Aorta (tissue), 5 donors: ENCODE data around the gene VARS2. TPM values are rescaled to one million over a fixed set of nuclear protein-coding genes. Genes with fewer than 3 reads are reported as not detected.
A peak's percentile ranks its signal among the peaks of the same experiment; 100 is the strongest.

Experiments
- ATAC-seq: fragments of 200-7000 bp; cut with Tn5 transposase; one replicate; pipeline ENCODE4 v1.9.1; 2022; ENCODE audit warnings: moderate library complexity; ENCODE audit not compliant: low FRiP score
- DNase-seq, 2 donors: peaks; one replicate each; pipeline ENCODE4 v3.0.0-alpha.2; 2020
- H3K27ac ChIP-seq, 2 donors: one replicate each; pipeline ENCODE4 v1.5.1; 2013; ENCODE audit warnings: low read length in 2 of 2, mild to moderate bottlenecking in 2 of 2, moderate library complexity in 2 of 2, control low read depth in 1 of 2, inconsistent platforms in 1 of 2, low read depth in 1 of 2
- H3K27me3 ChIP-seq, 2 donors: one replicate each; pipeline ENCODE4 v1.6.1; 2013; ENCODE audit warnings: control low read depth in 1 of 2, low read length in 1 of 2, mild to moderate bottlenecking in 1 of 2, moderate library complexity in 1 of 2; ENCODE audit not compliant: insufficient read depth in 2 of 2, control insufficient read depth in 1 of 2
- H3K36me3 ChIP-seq, 2 donors: one replicate each; pipeline ENCODE4 v1.6.1; 2013; ENCODE audit warnings: control low read depth in 1 of 2, low read length in 1 of 2, mild to moderate bottlenecking in 1 of 2; ENCODE audit not compliant: insufficient read depth in 2 of 2, control insufficient read depth in 1 of 2
- H3K4me1 ChIP-seq, 2 donors: one replicate each; pipeline ENCODE4 v1.6.1; 2013; ENCODE audit warnings: low read length in 2 of 2, control low read depth in 1 of 2, mild to moderate bottlenecking in 1 of 2, moderate library complexity in 1 of 2; ENCODE audit not compliant: insufficient read depth in 2 of 2, control insufficient read depth in 1 of 2
- H3K4me3 ChIP-seq, 2 donors: one replicate each; pipeline ENCODE4 v1.5.1; 2013; ENCODE audit warnings: low read length in 2 of 2, control low read depth in 1 of 2, mild to moderate bottlenecking in 1 of 2
- H3K9me3 ChIP-seq: one replicate; pipeline ENCODE4 v1.6.1; 2013; ENCODE audit warnings: mild to moderate bottlenecking, low read length; ENCODE audit not compliant: control insufficient read depth
- WGBS, 2 donors: extraction: QIAGEN DNeasy Blood & Tissue Kit; methylation state at CpG; one replicate each; pipeline ENCODE4 v1.1.7; 2013; 5-methylcytosine and 5-hydroxymethylcytosine counted together
- intact Hi-C, 2 donors: fragments of 100-400 bp; cut with DNase I; formaldehyde crosslinking; loops; one replicate each; pipeline versions ENCODE4 v1.14.2 to v1.15.0; 2022
- polyA plus RNA-seq, 2 donors: library from polyadenylated mRNA; stranded (reverse); fragments of 200-250 nt; gene quantifications; one replicate each; pipeline ENCODE4 v1.2.3, GENCODE V29; 2013
- total RNA-seq, 2 donors: library from RNA; stranded (reverse); fragmentation: NEBNext Ultra II Directional; extraction: Animal tissue kit (Norgen Biotek cat#: 25700); gene quantifications; one replicate each; pipeline ENCODE4 v1.2.1, GENCODE V29; 2021
- donor health status: healthy with polysubstance abuse.
- donor health status: Bipolar disorder and iron deficiency.
- donor health status: DM: no; HTN: no; CAD: no.
- donor health status: DM: no; HTN: no; CAD: no.
- donor health status: DM: yes; HTN: yes; CAD: no.

VARS2 gene
- total and polyA plus RNA-seq, 4 donors = 9.6 to 65.7 (median 17.5) TPM

DNA sequence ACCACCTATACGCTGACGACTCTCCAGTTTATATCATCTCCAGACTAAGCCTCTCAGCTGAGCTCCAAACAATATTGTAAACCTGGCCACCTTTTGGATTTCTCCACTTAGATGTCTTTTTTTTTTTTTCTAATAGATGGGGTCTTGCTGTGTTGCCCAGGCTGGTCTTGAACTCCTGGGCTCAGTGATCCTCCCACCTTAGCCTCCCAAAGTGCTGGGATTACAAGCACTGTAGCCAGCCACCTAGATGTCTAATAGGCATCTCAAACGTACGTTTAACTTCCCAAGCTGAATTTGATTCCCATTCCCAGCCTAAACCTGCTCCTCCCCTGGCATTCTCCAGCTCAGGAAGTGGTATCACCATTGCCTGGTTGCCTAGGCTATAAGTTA lies 24.5 kb upstream of the VARS2 start:
- Histone ChIP-seq H3K4me3 (no peak overlapping the region), H3K36me3 (peaks cover 0 to 3% of the 10 kb centered on the region in 2 donors), H3K27me3 (no peaks in the 10 kb centered on the region), H3K4me1 (no peaks in the 10 kb centered on the region), H3K9me3 (no peaks in the 10 kb centered on the region), H3K27ac (no peak overlapping the region)
- intact Hi-C loops = no loop called here
- DNase-seq (no peak), ATAC-seq (no peak)
- 68 to 79% methylated on average over 4 of the region's 4 CpGs for WGBS, 2 donors

DNA sequence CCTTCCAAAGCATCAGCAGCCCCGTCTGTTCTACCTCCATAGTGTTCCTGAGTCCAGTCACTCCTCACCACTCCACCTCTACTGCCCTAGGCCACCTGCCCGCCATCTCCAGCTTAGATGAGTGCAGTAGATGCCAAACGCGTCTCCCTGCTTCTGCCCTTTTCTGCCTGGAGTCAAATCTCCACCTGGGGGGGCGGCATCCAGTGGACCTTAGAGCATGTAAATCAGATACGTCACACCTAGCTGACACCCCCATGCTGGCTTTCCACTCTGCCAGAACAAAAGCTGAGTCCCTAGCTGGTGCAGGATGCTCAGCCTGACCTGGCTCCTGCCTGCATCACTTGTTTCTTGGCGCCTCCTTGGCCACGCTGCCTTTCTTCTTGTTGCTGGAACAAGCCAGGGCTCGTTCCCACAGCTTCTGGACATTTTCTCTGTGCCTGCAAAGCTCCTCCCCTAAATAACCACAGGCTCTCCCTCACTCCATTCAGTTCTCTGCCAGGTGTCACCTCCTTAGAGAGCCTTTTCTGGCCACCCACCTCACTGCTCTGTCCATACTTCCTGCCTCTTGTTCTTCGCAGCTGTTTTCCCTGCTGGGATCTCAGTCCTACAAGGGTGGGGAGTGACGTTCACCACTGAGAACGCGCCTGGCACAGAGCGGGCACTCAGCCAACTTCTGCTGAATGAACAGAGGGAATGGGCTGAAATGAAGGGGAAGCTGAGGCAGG lies 24.0 kb upstream of the VARS2 start:
- H3K4me3 ChIP-seq = no peak overlapping the region
- WGBS, 2 donors = 64 to 70% methylated on average over 14 of the region's 14 CpGs
- DNase-seq (peak in 1 of 2 donors; percentile 55), ATAC-seq (no peak)
- no peaks in the 10 kb centered on the region for H3K9me3 ChIP-seq
- no peaks in the 10 kb centered on the region for H3K27me3 ChIP-seq
- no peaks in the 10 kb centered on the region for H3K4me1 ChIP-seq
- H3K27ac ChIP-seq = no peak overlapping the region
- peaks cover 0 to 4% of the 10 kb centered on the region in 2 donors for H3K36me3 ChIP-seq
- intact Hi-C loops = no loop called here

DNA sequence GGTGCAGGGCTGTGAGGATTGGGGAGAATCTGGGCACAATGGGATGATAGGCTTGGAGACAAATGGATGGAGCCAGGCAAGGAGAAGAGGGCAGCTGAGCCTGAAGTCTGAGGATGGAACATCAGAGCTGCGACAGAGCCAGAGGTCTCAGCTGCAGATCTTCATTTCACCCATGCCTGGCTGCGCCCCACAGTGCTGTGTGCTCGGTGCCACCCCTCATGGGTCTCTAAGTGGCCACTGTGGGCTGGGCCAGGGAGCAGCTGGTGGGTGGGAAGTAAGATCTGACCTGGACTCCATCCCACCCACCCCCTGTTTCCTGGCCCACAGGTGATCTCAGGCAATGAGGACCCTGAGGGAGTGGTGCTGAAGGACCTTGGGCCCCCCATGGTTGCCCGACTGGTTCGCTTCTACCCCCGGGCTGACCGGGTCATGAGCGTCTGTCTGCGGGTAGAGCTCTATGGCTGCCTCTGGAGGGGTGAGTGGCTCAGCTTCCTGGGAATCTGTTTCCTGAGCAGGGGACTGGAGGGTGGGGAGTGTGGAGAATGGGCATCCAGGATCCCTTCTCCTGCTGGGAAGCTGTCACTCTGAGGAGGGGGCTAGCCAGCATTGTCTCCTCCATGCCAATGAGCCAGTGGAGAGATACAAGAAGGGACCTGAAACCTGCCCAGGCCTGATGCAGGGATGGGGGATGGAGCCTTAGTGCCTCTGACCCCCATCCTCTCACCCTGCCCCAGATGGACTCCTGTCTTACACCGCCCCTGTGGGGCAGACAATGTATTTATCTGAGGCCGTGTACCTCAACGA lies 23.2 kb upstream of the VARS2 start:
- peak in 1 of 2 donors; percentile 55 for DNase-seq
- intact Hi-C loops = no loop called here
- no peaks in the 10 kb centered on the region for H3K4me1 ChIP-seq
- peaks cover 0 to 4% of the 10 kb centered on the region in 2 donors for H3K36me3 ChIP-seq
- no peaks in the 10 kb centered on the region for H3K27me3 ChIP-seq
- no peak overlapping the region for H3K4me3 ChIP-seq
- no peak for ATAC-seq
- WGBS, 2 donors = 87% methylated on average over 12 of the region's 12 CpGs
- H3K9me3 ChIP-seq = no peaks in the 10 kb centered on the region
- no peak overlapping the region for H3K27ac ChIP-seq

DNA sequence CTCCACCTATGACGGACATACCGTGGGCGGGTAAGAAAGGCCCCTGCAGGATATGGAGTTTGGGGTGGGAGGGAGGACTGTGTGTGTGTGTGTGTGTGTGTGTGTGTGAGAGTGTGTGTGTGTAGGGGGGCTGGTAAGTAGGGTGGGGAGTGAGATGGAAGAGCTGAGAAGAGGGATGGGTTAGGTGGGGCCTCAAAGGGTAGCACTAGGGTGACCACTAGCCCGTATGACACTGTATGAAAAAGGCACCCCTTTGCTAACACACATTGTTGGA lies 22.7 kb upstream of the VARS2 start:
- Histone ChIP-seq H3K27ac (no peak overlapping the region), H3K4me3 (no peak overlapping the region), H3K4me1 (no peaks in the 10 kb centered on the region), H3K36me3 (peaks cover 0 to 4% of the 10 kb centered on the region in 2 donors), H3K9me3 (no peaks in the 10 kb centered on the region), H3K27me3 (no peaks in the 10 kb centered on the region)
- WGBS, 2 donors = 84 to 93% methylated on average over 4 of the region's 4 CpGs
- intact Hi-C loops = no loop called here
- no peak for ATAC-seq
- DNase-seq = no peak

DNA sequence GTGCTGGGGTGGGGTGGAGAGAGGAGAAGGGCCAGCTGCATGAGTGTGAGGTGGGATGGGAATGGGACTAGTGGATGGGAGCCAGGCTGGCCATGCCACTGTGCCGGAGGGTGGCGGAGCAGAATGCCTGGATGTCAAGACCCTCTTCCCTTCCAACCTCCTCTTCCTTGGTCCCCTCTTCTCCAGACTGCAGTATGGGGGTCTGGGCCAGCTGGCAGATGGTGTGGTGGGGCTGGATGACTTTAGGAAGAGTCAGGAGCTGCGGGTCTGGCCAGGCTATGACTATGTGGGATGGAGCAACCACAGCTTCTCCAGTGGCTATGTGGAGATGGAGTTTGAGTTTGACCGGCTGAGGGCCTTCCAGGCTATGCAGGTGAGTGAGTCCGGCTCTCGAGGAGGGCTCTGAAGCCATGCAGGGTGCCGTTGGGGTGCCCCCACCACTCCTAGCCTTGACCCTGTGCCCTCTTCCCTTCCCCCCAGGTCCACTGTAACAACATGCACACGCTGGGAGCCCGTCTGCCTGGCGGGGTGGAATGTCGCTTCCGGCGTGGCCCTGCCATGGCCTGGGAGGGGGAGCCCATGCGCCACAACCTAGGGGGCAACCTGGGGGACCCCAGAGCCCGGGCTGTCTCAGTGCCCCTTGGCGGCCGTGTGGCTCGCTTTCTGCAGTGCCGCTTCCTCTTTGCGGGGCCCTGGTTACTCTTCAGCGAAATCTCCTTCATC lies 22.1 kb upstream of the VARS2 start:
- WGBS, 2 donors = 90 to 92% methylated on average over 21 of the region's 21 CpGs
- H3K4me1 ChIP-seq = no peaks in the 10 kb centered on the region
- DNase-seq (peak in 1 of 2 donors; percentile 71), ATAC-seq (no peak)
- no peak overlapping the region for H3K27ac ChIP-seq
- no peaks in the 10 kb centered on the region for H3K27me3 ChIP-seq
- peaks cover 0 to 4% of the 10 kb centered on the region in 2 donors for H3K36me3 ChIP-seq
- H3K4me3 ChIP-seq = no peak overlapping the region
- intact Hi-C loops = no loop called here
- no peaks in the 10 kb centered on the region for H3K9me3 ChIP-seq

DNA sequence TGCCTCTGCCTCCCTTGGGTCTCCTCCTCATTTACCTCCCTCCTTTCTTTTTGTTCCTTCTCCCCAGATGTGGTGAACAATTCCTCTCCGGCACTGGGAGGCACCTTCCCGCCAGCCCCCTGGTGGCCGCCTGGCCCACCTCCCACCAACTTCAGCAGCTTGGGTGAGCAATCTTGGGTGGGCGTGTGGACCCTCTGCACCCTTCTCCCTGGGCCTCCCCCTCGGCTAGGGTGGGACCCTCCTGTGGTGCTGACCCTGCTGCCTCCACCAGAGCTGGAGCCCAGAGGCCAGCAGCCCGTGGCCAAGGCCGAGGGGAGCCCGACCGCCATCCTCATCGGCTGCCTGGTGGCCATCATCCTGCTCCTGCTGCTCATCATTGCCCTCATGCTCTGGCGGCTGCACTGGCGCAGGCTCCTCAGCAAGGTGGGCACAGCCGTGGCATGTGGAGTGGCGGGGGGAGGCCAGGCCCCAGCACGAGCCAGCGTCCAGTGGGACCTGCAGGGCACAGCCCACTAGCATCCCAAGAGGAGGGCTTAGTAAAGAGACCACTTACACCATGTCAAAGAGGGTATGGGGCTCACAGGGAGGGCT lies 20.9 kb upstream of the VARS2 start:
- 85 to 86% methylated on average over 16 of the region's 16 CpGs for WGBS, 2 donors
- Histone ChIP-seq H3K27me3 (no peaks in the 10 kb centered on the region), H3K27ac (no peak overlapping the region), H3K36me3 (peaks cover 0 to 4% of the 10 kb centered on the region in 2 donors), H3K4me3 (no peak overlapping the region), H3K9me3 (no peaks in the 10 kb centered on the region), H3K4me1 (no peaks in the 10 kb centered on the region)
- no peak for ATAC-seq
- intact Hi-C loops = no loop called here
- peak in 1 of 2 donors; percentile 69 for DNase-seq

DNA sequence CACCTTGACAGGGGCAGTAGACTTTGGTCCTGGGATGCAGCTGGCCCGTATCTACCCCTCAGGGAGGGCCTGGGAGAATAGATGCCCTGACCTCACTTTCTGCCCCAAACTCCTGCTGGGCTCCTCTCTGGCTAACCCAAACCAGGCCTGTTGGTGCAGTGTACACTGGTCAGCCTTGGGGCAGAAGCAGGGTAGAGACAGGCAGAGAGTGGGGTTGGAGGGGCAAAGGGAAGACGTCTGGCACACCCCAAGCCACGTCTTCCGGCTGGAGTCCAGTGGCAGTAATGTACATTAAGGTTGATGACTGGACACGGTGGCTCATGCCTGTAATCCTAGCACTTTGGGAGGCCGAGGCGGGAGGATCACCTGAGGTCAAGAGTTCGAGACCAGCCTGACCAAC lies 20.4 kb upstream of the VARS2 start:
- Histone ChIP-seq H3K4me3 (no peak overlapping the region), H3K27ac (no peak overlapping the region), H3K27me3 (no peaks in the 10 kb centered on the region), H3K4me1 (no peaks in the 10 kb centered on the region), H3K9me3 (no peaks in the 10 kb centered on the region), H3K36me3 (peaks cover 0 to 4% of the 10 kb centered on the region in 2 donors)
- WGBS, 2 donors = 93% methylated on average over 8 of the region's 8 CpGs
- peak in 1 of 2 donors; percentile 33 for DNase-seq
- intact Hi-C loops = no loop called here
- ATAC-seq = no peak

DNA sequence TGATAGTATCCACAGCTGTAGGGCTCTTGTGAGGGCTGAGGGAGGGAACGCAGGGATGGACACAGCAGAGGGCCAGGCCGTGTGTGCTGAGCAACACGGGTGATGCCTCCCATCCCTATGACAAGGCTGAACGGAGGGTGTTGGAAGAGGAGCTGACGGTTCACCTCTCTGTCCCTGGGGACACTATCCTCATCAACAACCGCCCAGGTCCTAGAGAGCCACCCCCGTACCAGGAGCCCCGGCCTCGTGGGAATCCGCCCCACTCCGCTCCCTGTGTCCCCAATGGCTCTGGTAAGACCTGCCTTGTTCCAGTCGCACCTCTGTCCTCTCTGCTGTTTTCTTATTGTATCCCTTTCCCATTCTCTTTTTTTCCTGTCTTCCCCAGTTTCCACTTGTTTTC lies 19.7 kb upstream of the VARS2 start:
- no peak overlapping the region for H3K27ac ChIP-seq
- H3K36me3 ChIP-seq = peaks cover 0 to 4% of the 10 kb centered on the region in 2 donors
- H3K4me1 ChIP-seq = no peaks in the 10 kb centered on the region
- no peaks in the 10 kb centered on the region for H3K9me3 ChIP-seq
- no peak for ATAC-seq
- 89 to 92% methylated on average over 12 of the region's 12 CpGs for whole genome bisulfite sequencing, 2 donors
- H3K4me3 ChIP-seq = no peak overlapping the region
- intact Hi-C loops = no loop called here
- peak in 1 of 2 donors; percentile 62 for DNase-seq
- H3K27me3 ChIP-seq = no peaks in the 10 kb centered on the region
